Measurements from ENCODE around the gene TPPP3. TPM values are rescaled to one million over a fixed set of nuclear protein-coding genes. Genes with fewer than 3 reads are reported as not detected.
"Not testable (repeated sequence)": the region's sequence is repeated elsewhere in the genome, so short reads cannot be mapped to it uniquely, and the experiment has no call there.

TPPP3 gene
- total RNA-seq, 2 donors from 2014 or later: 0.19 TPM; not detected in 1

GRCh38 chr16:67417333-67418061 is 24.2 kb upstream of the TPPP3 start:
- Mint-ChIP-seq H3K27ac (peak overlapping the region; percentile 42), H3K4me3 (peak overlapping the region; percentile 60), H3K27me3 (peaks cover 21% of the 10 kb centered on the region), H3K4me1 (no peaks in the 10 kb centered on the region), H3K9me3 (no peaks in the 10 kb centered on the region), H3K36me3 (ENCODE audit: low read depth) (no peaks in the 10 kb centered on the region)
- ATAC-seq (replicated peaks): no peak

DNA sequence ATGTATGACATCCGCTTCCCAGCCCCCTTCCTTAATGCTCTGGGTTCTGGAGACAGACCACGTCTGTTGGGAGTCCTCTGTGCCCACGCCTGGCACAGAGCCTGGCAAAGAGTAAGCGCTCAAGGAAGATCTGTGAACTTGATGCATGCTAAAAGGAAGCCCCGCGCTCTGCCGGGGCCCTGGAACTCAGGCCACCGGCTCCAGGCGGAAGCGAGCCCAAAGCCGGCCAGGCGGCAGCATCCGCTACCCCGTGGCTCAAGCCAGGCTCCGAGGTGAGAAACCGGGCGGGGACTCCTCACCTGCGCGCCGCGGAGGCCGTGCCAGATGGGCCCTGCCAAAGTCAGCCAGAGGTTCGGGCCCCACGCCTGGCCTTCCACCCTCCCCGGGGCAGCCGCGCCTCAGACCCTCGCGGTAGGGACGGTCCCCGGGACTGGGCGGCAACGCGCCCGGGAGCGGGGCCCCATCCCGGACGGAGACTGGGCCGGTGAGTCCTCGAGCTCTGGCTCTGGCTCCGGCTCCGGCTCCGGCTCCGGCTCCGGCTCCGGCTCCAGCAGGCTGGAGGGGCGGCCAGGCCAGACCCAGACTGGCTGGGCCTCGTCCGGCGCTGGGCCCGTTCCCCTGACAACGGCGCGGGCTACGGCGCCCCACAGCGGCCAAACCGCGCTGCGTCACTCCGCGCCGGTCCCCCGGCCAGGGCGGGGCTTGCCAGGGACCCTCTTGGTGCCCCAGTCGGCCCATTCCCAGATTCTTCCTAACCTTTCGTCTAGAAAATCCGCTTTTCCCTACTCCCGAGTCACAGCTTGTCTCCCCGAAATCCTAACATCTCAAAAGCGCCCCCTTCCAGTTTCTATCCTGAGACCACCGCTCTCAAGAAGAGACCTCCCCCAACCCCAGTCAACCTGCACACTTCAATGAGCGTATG is 22.8 kb upstream of the TPPP3 start, which contains the start of gene ZDHHC1:
Gene ZDHHC1 (minus strand): TSS at position 606 of the 922 bp plus-strand sequence. CDS start 8,702 bp downstream, outside the sequence.
- H3K4me1 Mint-ChIP-seq: no peaks in the 10 kb centered on the region
- peak; percentile 94 for ATAC-seq (replicated peaks)
- H3K4me3 Mint-ChIP-seq: peak within 1 kb of the TSS; percentile 64
- H3K9me3 Mint-ChIP-seq: no peaks in the 10 kb centered on the region
- peak within 1 kb of the TSS; percentile 48 for H3K27ac Mint-ChIP-seq
- H3K27me3 Mint-ChIP-seq: peaks cover 21% of the 10 kb centered on the region
- H3K36me3 Mint-ChIP-seq (ENCODE audit: low read depth): no peaks in the 10 kb centered on the region

GRCh38 chr16:67415421-67415820 is 22.1 kb upstream of the TPPP3 start:
- not testable (repeated sequence) for ATAC-seq (replicated peaks); H3K4me1 Mint-ChIP-seq; H3K36me3 Mint-ChIP-seq (ENCODE audit: low read depth); H3K9me3 Mint-ChIP-seq
- Mint-ChIP-seq H3K27me3 (peaks cover 21% of the 10 kb centered on the region), H3K27ac (peak overlapping the region; percentile 46), H3K4me3 (peak overlapping the region; percentile 64)

DNA sequence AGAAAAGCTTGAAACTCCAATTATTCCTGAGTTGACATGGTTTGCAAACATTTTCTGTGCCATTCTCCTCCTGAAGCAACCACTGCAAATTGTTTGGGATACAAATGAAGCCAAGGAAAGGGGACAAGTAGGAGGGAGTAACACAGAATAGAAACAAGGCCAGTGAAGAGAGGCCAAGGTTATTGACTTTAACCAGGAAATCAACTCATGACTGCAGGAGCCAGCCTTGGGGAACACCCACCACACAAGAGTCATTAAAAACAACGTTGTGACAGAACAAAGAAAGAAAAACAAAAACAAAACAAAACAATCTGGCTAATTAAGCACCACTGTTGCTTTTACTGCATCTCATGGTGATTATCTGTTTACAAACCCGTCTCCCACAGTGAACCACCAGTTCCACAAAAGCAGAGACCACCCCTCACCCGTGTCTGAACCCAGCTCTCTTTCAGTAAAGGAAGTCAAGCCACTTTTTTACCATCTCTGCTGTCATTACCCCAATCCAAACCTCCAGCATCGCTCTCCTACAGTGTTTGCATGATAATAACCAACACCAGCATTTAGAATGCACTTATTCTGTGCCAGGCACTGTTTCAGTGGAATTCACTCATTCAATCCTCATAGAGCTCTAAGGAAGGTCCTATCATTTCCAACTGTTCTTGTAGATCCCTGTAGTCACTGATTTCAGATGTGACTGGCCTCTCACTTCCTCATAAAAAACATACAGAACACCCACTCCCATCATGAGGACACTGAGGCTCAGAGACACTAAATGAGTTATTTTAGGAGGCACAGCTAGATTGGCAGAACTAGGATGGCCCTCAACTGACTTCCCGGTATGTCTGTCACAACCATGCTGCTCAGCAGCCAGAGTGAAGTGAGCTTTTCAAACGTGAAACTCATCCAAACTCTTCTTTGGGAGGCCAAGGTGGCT is 20.9 kb upstream of the TPPP3 start:
- Mint-ChIP-seq H3K4me1 (no peaks in the 10 kb centered on the region), H3K4me3 (no peak overlapping the region), H3K27ac (no peak overlapping the region), H3K36me3 (ENCODE audit: low read depth) (no peaks in the 10 kb centered on the region), H3K9me3 (no peaks in the 10 kb centered on the region), H3K27me3 (peaks cover 17% of the 10 kb centered on the region)
- ATAC-seq (replicated peaks): no peak

DNA sequence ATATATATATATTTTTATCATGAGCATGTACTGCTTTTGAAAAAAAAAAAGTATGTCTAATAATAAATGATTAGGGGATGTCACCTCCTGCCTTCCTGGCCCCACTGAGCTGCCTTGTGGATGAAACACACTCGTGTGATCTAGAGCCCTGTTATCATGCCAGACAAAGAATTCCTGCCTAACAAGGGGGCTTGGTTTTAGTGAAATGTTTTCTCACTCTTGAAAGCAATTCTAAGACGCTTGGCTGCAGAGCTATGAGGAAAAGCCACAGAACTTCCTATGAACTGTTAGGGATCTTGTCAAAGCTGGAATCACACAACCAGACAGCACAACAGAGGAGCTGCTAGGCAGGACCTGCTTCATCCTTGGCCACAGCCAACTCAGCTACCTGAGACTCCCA is 19.0 kb upstream of the TPPP3 start:
- Mint-ChIP-seq H3K36me3 (ENCODE audit: low read depth) (no peaks in the 10 kb centered on the region), H3K4me3 (no peak overlapping the region), H3K9me3 (no peaks in the 10 kb centered on the region), H3K27me3 (peaks cover 12% of the 10 kb centered on the region), H3K27ac (no peak overlapping the region), H3K4me1 (no peaks in the 10 kb centered on the region)
- no peak for ATAC-seq (replicated peaks)

GRCh38 chr16:67411339-67411738 is 18.0 kb upstream of the TPPP3 start:
- Mint-ChIP-seq H3K36me3 (ENCODE audit: low read depth) (no peaks in the 10 kb centered on the region), H3K4me3 (no peak overlapping the region), H3K9me3 (no peaks in the 10 kb centered on the region), H3K27ac (no peak overlapping the region), H3K27me3 (peaks cover 7% of the 10 kb centered on the region), H3K4me1 (no peaks in the 10 kb centered on the region)
- ATAC-seq (replicated peaks): no peak

- no peaks in the 10 kb centered on the region for H3K36me3 Mint-ChIP-seq (ENCODE audit: low read depth)
- H3K9me3 Mint-ChIP-seq: no peaks in the 10 kb centered on the region
- peaks cover 3% of the 10 kb centered on the region for H3K27me3 Mint-ChIP-seq
- no peaks in the 10 kb centered on the region for H3K4me1 Mint-ChIP-seq
- H3K4me3 Mint-ChIP-seq: no peak overlapping the region
- no peak overlapping the region for H3K27ac Mint-ChIP-seq
- ATAC-seq (replicated peaks): no peak
Observed at GRCh38 chr16:67409631-67410030, 16.3 kb upstream of the TPPP3 start.

DNA sequence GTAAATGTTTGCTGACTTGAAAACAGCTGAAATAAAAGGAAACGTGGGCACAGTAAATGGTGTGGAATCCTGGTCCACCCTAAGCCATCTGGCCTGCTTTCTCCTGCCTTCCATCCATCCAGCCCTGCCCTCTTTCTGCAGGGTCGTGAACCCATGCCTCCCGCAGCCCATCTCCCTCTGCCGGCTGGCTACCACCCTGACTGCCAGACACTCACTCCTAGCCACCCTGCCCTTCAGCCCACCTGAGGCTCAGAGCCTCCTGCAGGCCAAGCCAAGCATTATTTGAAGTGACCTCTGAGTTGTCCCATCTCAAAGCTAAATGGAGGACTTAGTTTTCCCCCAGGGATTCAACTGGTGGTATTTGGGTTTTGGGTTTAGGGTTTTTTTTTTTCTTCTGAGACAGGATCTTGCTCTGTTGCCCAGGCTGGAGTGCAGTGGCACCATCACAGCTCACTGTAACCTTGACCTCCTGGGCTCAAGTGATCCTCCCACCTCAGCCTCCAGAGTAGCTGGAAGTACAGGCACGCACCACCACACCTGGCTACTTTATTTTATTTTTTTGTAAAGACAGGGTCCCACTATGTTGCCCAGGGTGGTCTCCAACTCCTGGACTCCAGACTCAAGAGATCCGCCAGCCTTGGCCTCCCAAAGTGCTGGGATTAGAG is 14.6 kb upstream of the TPPP3 start:
- H3K27ac Mint-ChIP-seq: no peak overlapping the region
- H3K4me3 Mint-ChIP-seq: no peak overlapping the region
- H3K27me3 Mint-ChIP-seq: no peaks in the 10 kb centered on the region
- no peak for ATAC-seq (replicated peaks)
- H3K4me1 Mint-ChIP-seq: no peaks in the 10 kb centered on the region
- H3K9me3 Mint-ChIP-seq: no peaks in the 10 kb centered on the region
- no peaks in the 10 kb centered on the region for H3K36me3 Mint-ChIP-seq (ENCODE audit: low read depth)

GRCh38 chr16:67407176-67407787 is 14.0 kb upstream of the TPPP3 start:
- ATAC-seq (replicated peaks): no peak
- Mint-ChIP-seq H3K4me1 (no peaks in the 10 kb centered on the region), H3K27me3 (peaks cover 1% of the 10 kb centered on the region), H3K4me3 (no peak overlapping the region), H3K36me3 (ENCODE audit: low read depth) (no peaks in the 10 kb centered on the region), H3K9me3 (no peaks in the 10 kb centered on the region), H3K27ac (no peak overlapping the region)

GRCh38 chr16:67406111-67406971 is 13.0 kb upstream of the TPPP3 start:
- Mint-ChIP-seq H3K4me1 (no peaks in the 10 kb centered on the region), H3K27ac (no peak overlapping the region), H3K4me3 (no peak overlapping the region), H3K27me3 (peaks cover 7% of the 10 kb centered on the region), H3K9me3 (no peaks in the 10 kb centered on the region), H3K36me3 (ENCODE audit: low read depth) (no peaks in the 10 kb centered on the region)
- no peak for ATAC-seq (replicated peaks)

DNA sequence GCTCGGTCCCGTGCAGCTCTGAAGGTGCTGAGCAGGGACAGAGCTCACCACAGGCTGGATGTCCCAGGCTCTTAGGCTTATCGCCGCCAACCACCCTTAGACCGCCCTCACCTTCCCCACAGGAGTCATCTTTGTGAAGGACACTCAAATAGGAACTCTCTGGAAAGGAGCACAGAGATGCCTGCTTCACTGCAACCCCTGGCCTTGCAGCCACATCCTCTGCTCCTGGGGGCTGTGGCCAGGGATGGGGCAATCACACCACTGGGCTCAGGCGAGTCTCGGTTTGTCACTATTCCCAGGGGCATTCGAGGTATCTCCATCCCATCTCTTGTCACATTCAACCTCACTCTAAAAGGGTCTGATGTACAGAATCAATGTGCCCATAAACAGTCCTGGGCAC is 12.0 kb upstream of the TPPP3 start:
- Mint-ChIP-seq H3K9me3 (no peaks in the 10 kb centered on the region), H3K4me1 (no peaks in the 10 kb centered on the region), H3K36me3 (ENCODE audit: low read depth) (no peaks in the 10 kb centered on the region), H3K27me3 (peaks cover 7% of the 10 kb centered on the region), H3K27ac (no peak overlapping the region), H3K4me3 (no peak overlapping the region)
- ATAC-seq (replicated peaks): no peak

DNA sequence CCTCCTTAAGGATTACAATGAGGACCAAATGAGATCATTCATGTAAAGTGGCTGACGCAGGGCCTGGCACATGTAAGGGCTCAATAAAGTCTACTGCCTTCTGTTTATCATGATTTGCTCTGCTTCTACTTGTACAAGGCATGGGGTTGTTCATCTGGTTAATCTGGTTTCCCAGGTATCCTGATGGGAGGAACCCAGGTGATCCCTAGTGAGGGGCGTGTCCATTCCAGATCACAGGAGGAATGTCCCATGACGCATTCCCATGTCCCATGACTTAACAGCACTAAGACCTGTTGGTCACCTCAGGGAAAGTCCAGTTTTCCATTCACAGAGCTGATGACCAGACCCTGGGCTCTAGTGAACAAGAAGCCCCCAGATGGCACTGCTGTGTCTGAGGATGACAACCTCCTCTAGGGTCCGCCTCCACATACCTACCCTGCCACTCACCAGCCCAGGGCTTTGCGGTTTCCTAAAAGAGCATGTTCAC is 11.5 kb upstream of the TPPP3 start:
- Mint-ChIP-seq H3K9me3 (no peaks in the 10 kb centered on the region), H3K4me3 (no peak overlapping the region), H3K27ac (no peak overlapping the region), H3K36me3 (ENCODE audit: low read depth) (no peaks in the 10 kb centered on the region), H3K27me3 (peaks cover 7% of the 10 kb centered on the region), H3K4me1 (no peaks in the 10 kb centered on the region)
- no peak for ATAC-seq (replicated peaks)

Measured in activated T-helper 17 cell treated with anti-CD3 and anti-CD28 coated beads, Interleukin-2, amount 50 U/mL, for 72 hours (primary cell).